GM23338 (cell line): ENCODE data around the gene NUP43. TPM values are rescaled to one million over a fixed set of nuclear protein-coding genes. Genes with fewer than 3 reads are reported as not detected.

Experiments
- ATAC-seq: fragments of 200-7000 bp; cut with Tn5 transposase; 3 replicates; pipeline ENCODE4 v1.9.1; 2020
- DNase-seq: peaks from one replicate; pipeline ENCODE4 v3.0.0-alpha.2; 2015; ENCODE audit warnings: low spot score
- H2AFZ ChIP-seq: fragments of 200-600 bp; sonication (generic); 2 replicates; pipeline ENCODE4 v1.8.0; 2016; ENCODE audit warnings: antibody characterized with exemption, mild to moderate bottlenecking, moderate library complexity
- H3F3A ChIP-seq: fragments of 200-600 bp; sonication (generic); replicated peaks from 2 replicates; pipeline ENCODE4 v1.8.0; 2017; ENCODE audit warnings: antibody characterized with exemption, mixed run types, low read depth
- H3K27ac ChIP-seq: fragments of 200-600 bp; sonication (generic); 2 replicates; pipeline ENCODE4 v1.6.1; 2016; ENCODE audit warnings: low read depth
- H3K27me3 ChIP-seq: fragments of 200-600 bp; sonication (generic); 2 replicates; pipeline ENCODE4 v1.8.0; 2016; ENCODE audit warnings: mild to moderate bottlenecking, mixed run types, moderate library complexity; ENCODE audit not compliant: insufficient read depth
- H3K36me3 ChIP-seq: fragments of 200-600 bp; sonication (generic); 2 replicates; pipeline ENCODE4 v1.8.0; 2016; ENCODE audit warnings: mild to moderate bottlenecking; ENCODE audit not compliant: insufficient read depth
- H3K4me1 ChIP-seq: fragments of 200-600 bp; sonication (generic); 2 replicates; pipeline ENCODE4 v1.8.0; 2016; ENCODE audit warnings: mild to moderate bottlenecking, moderate library complexity; ENCODE audit not compliant: insufficient read depth
- H3K4me2 ChIP-seq: fragments of 200-600 bp; sonication (generic); 2 replicates; pipeline ENCODE4 v1.7.1; 2017; ENCODE audit warnings: mixed run types
- H3K4me3 ChIP-seq: fragments of 200-600 bp; sonication (generic); 2 replicates; pipeline ENCODE4 v1.6.1; 2016; ENCODE audit warnings: mixed run types
- H3K79me2 ChIP-seq: fragments of 200-600 bp; sonication (generic); replicated peaks from 2 replicates; pipeline ENCODE4 v1.8.0; 2017; ENCODE audit warnings: mild to moderate bottlenecking; ENCODE audit not compliant: insufficient read depth
- H3K9me2 ChIP-seq: fragments of 200-600 bp; sonication (generic); 2 replicates; pipeline ENCODE4 v1.8.0; 2017; ENCODE audit not compliant: insufficient read depth
- H4K20me1 ChIP-seq: fragments of 200-600 bp; sonication (generic); replicated peaks from 2 replicates; pipeline ENCODE4 v1.8.0; 2017; ENCODE audit warnings: mild to moderate bottlenecking; ENCODE audit not compliant: insufficient read depth
- H3K27ac Mint-ChIP-seq: 2 replicates; pipeline ENCODE4 v1.8.0; 2020; ENCODE audit warnings: inconsistent platforms, mild to moderate bottlenecking, moderate library complexity, mixed read lengths
- H3K27me3 Mint-ChIP-seq: 3 replicates; pipeline ENCODE4 v1.8.0; 2022; ENCODE audit warnings: low read depth, mild to moderate bottlenecking, moderate library complexity, mixed read lengths, inconsistent platforms; ENCODE audit not compliant: insufficient read depth, poor library complexity
- H3K36me3 Mint-ChIP-seq: 3 replicates; pipeline ENCODE4 v1.8.0; 2021; ENCODE audit warnings: low read depth, mild to moderate bottlenecking, inconsistent platforms, moderate library complexity, mixed read lengths
- H3K4me1 Mint-ChIP-seq: 3 replicates; pipeline ENCODE4 v1.8.0; 2020; ENCODE audit warnings: mild to moderate bottlenecking, inconsistent platforms, mixed read lengths
- H3K4me3 Mint-ChIP-seq: 3 replicates; pipeline ENCODE4 v1.8.0; 2021; ENCODE audit warnings: moderate library complexity, mild to moderate bottlenecking, inconsistent platforms, mixed read lengths
- H3K9me3 Mint-ChIP-seq: 3 replicates; pipeline ENCODE4 v1.8.0; 2020; ENCODE audit warnings: moderate library complexity, mild to moderate bottlenecking, inconsistent platforms, mixed read lengths
- CREB1 ChIP-seq: fragments of 250-450 bp; sonication (Bioruptor Pico); IDR thresholded peaks from 2 replicates; pipeline ENCODE4 v1.5.0; 2020; ENCODE audit warnings: low read depth, mild to moderate bottlenecking, moderate library complexity
- CTCF ChIP-seq, 2 experiments: fragments of 200-600 bp in 1 of 2; sonication (generic) in 1 of 2; conservative IDR thresholded peaks; 2 replicates each; pipeline versions ENCODE4 v1.5.1 to v1.6.1; 2016 to 2017; ENCODE audit warnings: antibody characterized with exemption in 2 of 2, low read depth in 2 of 2, mild to moderate bottlenecking in 2 of 2, moderate library complexity in 1 of 2
- ETS1 ChIP-seq: IDR thresholded peaks from 2 replicates; pipeline ENCODE4 v1.6.1; 2016; ENCODE audit warnings: antibody characterized with exemption
- EZH2phosphoT487 ChIP-seq: fragments of 200-600 bp; sonication (generic); IDR thresholded peaks from one replicate; pipeline ENCODE4 v1.8.1; 2018; ENCODE audit warnings: antibody characterized with exemption; ENCODE audit not compliant: unreplicated experiment
- JUNB ChIP-seq: IDR thresholded peaks from one replicate; pipeline ENCODE4 v1.6.1; 2016; ENCODE audit warnings: antibody characterized with exemption; ENCODE audit not compliant: unreplicated experiment
- ZNF462 ChIP-seq: fragments of 250-450 bp; sonication (Bioruptor Pico); IDR thresholded peaks from 2 replicates; pipeline ENCODE4 v1.5.0; 2020; ENCODE audit warnings: mild to moderate bottlenecking, moderate library complexity
- polyA plus RNA-seq: library from polyadenylated mRNA; unstranded; fragments of >200 nt; fragmentation: Nextera tagmentation; extraction: Ambion mirVana; gene quantifications from 2 replicates; pipeline ENCODE4 v1.2.1, GENCODE V29; 2016
- total RNA-seq: library from RNA; depleted of rRNA; stranded (reverse); fragments of >200 nt; shearing (Covaris generic); gene quantifications from 2 replicates; pipeline ENCODE4 v1.2.3, GENCODE V29; 2014

NUP43 gene
- total and polyA plus RNA-seq, 2 experiments from 2014 or later = 23.4 to 71.8 TPM

GRCh38 chr6:149686230-149686629, 60.1 kb downstream of the NUP43 start (continued):
- TF ChIP-seq ZNF462 (CRISPR knock-in tag) (no peak), CTCF (conservative IDR thresholded peaks at IDR 0.05; ENCODE audit: low read depth in 2 of 2) (no peak), EZH2phosphoT487 (no peak), CREB1 (no peak), ETS1 (no peak)

GRCh38 chr6:149683256-149683859, 63.0 kb downstream of the NUP43 start:
- H3K27me3 ChIP-seq = no peaks in the 10 kb centered on the region
- DNase-seq (no peak), ATAC-seq (no peak)
- no peak overlapping the region for H3K27ac ChIP-seq
- Mint-ChIP-seq H3K9me3 (no peaks in the 10 kb centered on the region), H3K27me3 (peaks cover 3% of the 10 kb centered on the region), H3K4me3 (no peak overlapping the region), H3K4me1 (no peaks in the 10 kb centered on the region; the same call in 2 of the 3 replicates), H3K36me3 (peaks cover 26% of the 10 kb centered on the region), H3K27ac (no peak overlapping the region)
- no peak overlapping the region for H3K4me2 ChIP-seq
- no peak overlapping the region for H3K4me3 ChIP-seq
- no peaks in the 10 kb centered on the region for H3K9me2 ChIP-seq
- peaks cover 12% of the 10 kb centered on the region; the same call in 1 of the 2 replicates for H4K20me1 ChIP-seq
- peaks cover 5% of the 10 kb centered on the region; the same call in 1 of the 2 replicates for H3K4me1 ChIP-seq
- H3K79me2 ChIP-seq = peaks cover 40% of the 10 kb centered on the region
- no peak overlapping the region for H2AFZ ChIP-seq
- no peaks in the 10 kb centered on the region for H3F3A ChIP-seq
- peaks cover 13% of the 10 kb centered on the region for H3K36me3 ChIP-seq
- TF ChIP-seq JUNB = no peak
- no peak for TF ChIP-seq ZNF462 (CRISPR knock-in tag)
